ENCODE data around the gene EPHB2.

GRCh38 chr1:22850681-22851080 lies 140.0 kb downstream of the EPHB2 start:
- TF ChIP-seq EZH2 (IDR thresholded peaks at IDR 0.05) (no peak), POLR2AphosphoS5 (IDR thresholded peaks at IDR 0.05; ENCODE audit: borderline replicate concordance, low read depth, low read length) (no peak), FOXP2 (optimal IDR thresholded peaks at IDR 0.05; ENCODE audit: control extremely low read depth, extremely low read length, insufficient read depth) (no peak)

Measured in SK-N-MC (cell line).